ENCODE results near the gene HS1BP3. TPM values are rescaled to one million over a fixed set of nuclear protein-coding genes. Genes with fewer than 3 reads are reported as not detected.

The HS1BP3 gene
- total RNA-seq, 2 experiments from 2014 or later = 13.8 to 14.8 TPM

DNA sequence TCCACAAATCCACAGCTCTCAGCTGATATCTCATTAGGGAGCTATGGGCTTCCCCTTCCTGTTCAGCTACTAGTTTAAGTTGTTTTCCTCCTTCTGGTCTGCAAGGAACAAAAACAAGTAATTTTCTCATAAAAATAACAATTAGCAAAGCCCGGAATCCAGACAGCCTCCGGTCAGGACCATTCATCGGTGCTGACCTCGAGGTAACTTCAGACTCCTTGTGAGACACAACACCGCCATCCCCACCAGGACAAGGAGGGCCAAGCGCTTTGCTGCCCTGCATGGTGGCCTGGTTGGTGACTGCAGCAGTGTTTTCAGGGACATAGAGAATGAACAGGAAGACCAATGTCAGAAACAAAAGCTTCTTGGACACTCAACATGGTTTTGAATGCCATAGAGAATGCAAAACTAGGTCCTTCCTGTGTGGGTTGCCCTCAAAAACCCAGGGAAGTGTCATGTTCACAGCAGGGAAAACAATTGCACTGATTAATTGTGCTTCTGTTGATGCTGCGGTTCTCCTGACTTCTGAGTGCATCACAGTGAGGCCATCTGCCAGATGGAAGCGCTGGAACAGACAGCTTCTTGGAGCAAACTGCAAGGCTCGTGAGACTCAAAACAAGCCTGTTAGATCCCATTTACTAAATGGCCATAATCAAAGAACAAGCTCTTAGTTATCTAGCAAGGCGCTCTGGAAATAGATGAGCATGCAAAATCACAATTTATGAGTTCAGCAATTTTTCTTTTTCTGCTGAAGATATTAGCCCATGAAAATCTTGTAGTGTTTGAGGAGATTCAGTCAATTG is 77.1 kb downstream of the HS1BP3 start:
- no peaks in the 10 kb centered on the region for H3K27me3 Mint-ChIP-seq
- peaks cover 13% of the 10 kb centered on the region for H3K36me3 Mint-ChIP-seq
- no peak for DNase-seq
- peak overlapping the region; percentile 43 for H3K27ac Mint-ChIP-seq
- ATAC-seq (ENCODE audit: low read depth) = no peak
- H3K4me3 Mint-ChIP-seq = no peak overlapping the region
- H3K9me3 Mint-ChIP-seq = no peaks in the 10 kb centered on the region
- POLR2A ChIA-PET = no interaction called here
- peaks cover 23% of the 10 kb centered on the region for H3K4me1 Mint-ChIP-seq

DNA sequence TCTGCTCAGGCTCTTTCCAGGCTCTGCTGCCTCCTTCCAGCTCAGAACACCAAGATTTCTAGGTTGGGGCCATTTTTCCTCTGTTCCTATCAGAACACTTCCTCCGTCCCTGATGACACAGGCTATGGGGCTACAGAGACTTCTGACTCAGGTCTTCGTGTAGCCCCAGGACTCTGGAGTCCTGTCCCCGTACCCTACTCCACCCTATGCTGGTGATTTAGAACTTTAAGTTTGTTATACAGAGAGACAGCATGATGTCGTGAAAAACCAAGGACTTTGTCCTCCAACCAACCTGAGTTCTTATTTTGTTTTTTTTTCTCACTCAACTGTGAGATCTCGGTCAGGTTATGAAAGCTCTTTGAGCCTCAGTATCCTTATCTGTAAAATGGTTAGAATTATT is 78.7 kb downstream of the HS1BP3 start:
- DNase-seq (no peak), ATAC-seq (ENCODE audit: low read depth) (no peak)
- Mint-ChIP-seq H3K4me3 (no peak overlapping the region), H3K27ac (no peak overlapping the region), H3K27me3 (no peaks in the 10 kb centered on the region), H3K9me3 (no peaks in the 10 kb centered on the region), H3K36me3 (peaks cover 10% of the 10 kb centered on the region), H3K4me1 (peaks cover 19% of the 10 kb centered on the region)
- POLR2A ChIA-PET = no interaction called here

DNA sequence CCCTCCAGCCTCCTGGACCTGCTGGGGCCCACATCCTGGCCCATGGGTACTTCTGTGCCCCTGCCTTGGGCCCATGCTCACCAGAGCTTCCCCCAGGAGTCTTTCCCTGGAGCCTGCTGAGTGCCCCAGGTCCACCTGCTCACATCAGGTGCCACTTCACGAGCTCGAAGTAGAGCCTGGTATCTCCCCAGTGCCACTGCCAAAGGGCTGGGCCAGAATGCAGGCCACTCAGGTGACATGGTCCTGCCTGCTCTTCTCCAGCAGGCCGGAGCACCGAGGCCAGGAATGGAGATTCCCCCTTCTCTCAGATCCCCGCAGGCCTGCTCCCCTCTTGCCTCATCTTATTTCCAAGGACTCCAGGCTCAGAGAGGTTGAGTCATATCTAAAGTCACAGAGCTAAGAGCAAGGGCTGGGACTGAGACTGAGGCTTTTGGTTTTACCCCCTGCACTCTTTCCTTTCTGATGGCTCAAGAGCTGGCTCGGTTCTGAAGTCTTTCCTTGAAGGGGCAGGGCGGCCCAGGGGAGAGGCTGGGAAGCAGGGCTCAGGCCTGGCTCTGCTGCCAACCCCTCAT is 79.2 kb downstream of the HS1BP3 start:
- Mint-ChIP-seq H3K27me3 (peaks cover 2% of the 10 kb centered on the region), H3K9me3 (no peaks in the 10 kb centered on the region), H3K36me3 (peaks cover 7% of the 10 kb centered on the region), H3K4me1 (peaks cover 14% of the 10 kb centered on the region), H3K4me3 (no peak overlapping the region), H3K27ac (no peak overlapping the region)
- DNase-seq (no peak), ATAC-seq (ENCODE audit: low read depth) (no peak)
- POLR2A ChIA-PET = no interaction called here

DNA sequence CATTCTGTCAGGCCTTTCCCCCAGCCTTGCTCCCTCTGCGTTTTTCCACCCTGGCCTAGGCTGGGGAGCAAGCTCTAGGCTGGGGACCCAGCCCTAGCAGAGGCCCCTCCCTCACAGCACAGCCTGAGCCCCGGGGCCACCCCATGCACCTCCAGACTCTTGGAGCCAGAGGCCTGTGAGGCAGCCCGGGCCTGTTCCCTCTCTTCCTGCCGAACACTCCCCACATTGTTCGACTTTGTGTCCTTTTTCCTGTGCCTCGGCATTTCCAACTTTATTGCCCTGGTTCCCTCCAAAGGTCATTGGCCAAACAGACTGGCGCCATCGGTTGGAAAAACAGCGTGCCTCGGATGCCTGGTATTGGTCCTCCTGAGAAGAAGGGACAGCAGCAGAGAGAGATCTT is 79.7 kb downstream of the HS1BP3 start:
- H3K27ac Mint-ChIP-seq = no peak overlapping the region
- H3K27me3 Mint-ChIP-seq = peaks cover 2% of the 10 kb centered on the region
- peaks cover 9% of the 10 kb centered on the region for H3K4me1 Mint-ChIP-seq
- no peak for ATAC-seq (ENCODE audit: low read depth)
- no peak for DNase-seq
- no peak overlapping the region for H3K4me3 Mint-ChIP-seq
- POLR2A ChIA-PET = no interaction called here
- H3K9me3 Mint-ChIP-seq = no peaks in the 10 kb centered on the region
- peaks cover 3% of the 10 kb centered on the region for H3K36me3 Mint-ChIP-seq

DNA sequence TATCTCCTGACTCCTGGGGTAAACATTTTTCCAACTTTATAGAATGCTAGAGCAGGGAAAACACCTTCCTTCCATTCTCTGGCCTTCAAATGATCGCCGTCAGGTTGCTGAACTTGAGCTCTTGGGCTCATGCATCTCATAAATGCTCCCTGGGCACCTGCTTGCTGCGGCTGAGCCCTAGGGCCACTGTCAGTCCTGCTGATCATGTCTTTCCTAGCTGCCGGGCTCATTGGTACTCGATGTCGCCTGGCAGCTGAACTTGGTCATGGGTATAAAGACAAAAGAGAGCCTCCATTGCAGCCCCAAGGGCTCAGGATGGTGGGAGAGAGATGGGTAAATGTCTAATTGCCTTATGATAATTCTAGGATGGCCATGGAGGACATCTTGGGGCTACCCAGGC is 80.6 kb downstream of the HS1BP3 start:
- H3K36me3 Mint-ChIP-seq = no peaks in the 10 kb centered on the region
- H3K27me3 Mint-ChIP-seq = peaks cover 6% of the 10 kb centered on the region
- POLR2A ChIA-PET = no interaction called here
- H3K4me3 Mint-ChIP-seq = no peak overlapping the region
- peak overlapping the region; percentile 28 for H3K27ac Mint-ChIP-seq
- H3K4me1 Mint-ChIP-seq = peaks cover 4% of the 10 kb centered on the region
- DNase-seq (no peak), ATAC-seq (ENCODE audit: low read depth) (no peak)
- H3K9me3 Mint-ChIP-seq = no peaks in the 10 kb centered on the region

DNA sequence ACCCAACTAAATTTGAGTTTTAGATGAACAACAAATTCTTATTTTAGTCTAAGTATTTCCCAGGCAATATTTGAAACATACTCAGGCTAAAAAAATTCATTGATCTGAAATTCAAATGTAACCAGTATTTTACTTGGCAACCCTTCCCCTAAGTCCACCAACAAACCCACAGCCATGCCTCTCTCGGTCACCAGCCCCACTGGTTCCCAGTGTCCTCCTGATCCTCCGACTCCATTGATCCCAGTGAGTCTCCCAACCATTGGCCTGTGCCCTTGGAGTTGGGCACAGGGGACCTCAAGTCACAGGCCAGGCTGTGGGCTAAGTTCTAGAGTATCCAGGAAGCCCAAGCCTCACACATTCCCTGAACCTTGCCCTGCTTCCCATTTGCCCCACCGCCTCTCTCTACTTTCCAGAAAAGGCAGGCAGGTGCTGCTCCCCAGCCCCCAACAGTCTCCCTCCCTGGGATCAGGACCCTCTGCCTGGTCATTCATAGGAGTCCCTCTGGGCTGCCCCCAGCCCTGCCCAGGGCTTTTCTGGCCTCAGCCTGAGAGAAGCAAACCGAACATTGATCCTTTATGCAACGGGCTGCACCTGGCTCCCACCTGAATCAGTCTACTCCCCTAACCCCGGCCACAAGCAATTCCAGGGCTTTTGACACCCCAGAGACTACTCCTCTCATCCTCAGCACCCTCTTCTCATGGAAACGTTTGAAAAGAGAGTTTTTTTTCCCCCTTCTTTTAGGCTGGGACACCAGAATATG is 81.3 kb downstream of the HS1BP3 start:
- no peaks in the 10 kb centered on the region for H3K9me3 Mint-ChIP-seq
- H3K4me3 Mint-ChIP-seq = no peak overlapping the region
- H3K27me3 Mint-ChIP-seq = peaks cover 7% of the 10 kb centered on the region
- H3K36me3 Mint-ChIP-seq = no peaks in the 10 kb centered on the region
- H3K27ac Mint-ChIP-seq = no peak overlapping the region
- ATAC-seq (ENCODE audit: low read depth) (no peak), DNase-seq (no peak)
- POLR2A ChIA-PET = no interaction called here
- H3K4me1 Mint-ChIP-seq = peaks cover 4% of the 10 kb centered on the region

DNA sequence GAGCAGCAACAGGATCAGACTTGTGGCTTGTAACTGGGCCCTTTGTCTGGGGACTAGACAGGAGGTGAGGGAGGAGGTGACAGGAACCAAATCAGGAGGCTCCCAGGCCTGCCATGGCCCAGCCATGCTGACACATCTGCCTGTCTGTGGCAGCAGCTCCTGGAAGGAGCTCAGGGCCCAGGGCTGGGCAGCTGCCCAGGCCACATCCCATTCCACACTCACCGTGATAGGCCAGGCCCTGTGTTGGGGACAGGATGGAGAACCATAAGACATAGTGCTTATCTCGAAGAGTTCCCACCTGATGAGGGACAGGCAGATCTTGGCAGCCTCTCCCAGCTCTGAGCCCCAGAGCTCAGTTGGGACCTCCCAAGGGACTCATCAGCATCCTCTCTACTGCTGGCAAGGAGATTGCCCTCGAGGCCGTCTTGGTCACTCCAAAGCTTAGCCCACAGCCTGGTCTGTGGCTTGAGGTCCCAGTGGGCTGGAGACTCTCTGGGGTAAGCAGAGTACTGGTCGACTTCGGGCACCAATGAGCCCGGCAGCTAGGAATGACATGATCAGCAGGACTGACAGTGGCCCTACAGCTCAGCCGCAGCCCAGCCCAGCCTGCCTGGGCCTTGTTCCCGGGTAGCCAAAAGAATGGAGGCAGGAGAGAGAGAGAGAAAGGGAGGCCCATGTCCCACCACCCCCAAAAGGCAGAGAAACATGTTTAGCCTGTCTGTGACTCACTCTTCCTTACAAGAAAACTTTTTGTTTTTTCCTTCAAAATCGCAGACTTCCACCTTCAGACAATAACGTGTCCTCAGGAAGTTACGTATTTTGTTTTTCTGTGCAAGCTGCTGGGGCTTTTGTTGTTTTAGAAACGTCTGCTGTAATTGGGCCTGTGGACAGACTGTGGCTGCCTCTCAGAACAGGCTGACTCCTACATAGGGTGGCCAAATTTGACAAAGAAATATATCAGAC is 82.1 kb downstream of the HS1BP3 start:
- H3K27me3 Mint-ChIP-seq = peaks cover 7% of the 10 kb centered on the region
- H3K9me3 Mint-ChIP-seq = no peaks in the 10 kb centered on the region
- ATAC-seq (ENCODE audit: low read depth) = no peak
- DNase-seq = no peak
- H3K27ac Mint-ChIP-seq = no peak overlapping the region
- H3K36me3 Mint-ChIP-seq = no peaks in the 10 kb centered on the region
- no peak overlapping the region for H3K4me3 Mint-ChIP-seq
- POLR2A ChIA-PET = no interaction called here
- no peaks in the 10 kb centered on the region for H3K4me1 Mint-ChIP-seq

DNA sequence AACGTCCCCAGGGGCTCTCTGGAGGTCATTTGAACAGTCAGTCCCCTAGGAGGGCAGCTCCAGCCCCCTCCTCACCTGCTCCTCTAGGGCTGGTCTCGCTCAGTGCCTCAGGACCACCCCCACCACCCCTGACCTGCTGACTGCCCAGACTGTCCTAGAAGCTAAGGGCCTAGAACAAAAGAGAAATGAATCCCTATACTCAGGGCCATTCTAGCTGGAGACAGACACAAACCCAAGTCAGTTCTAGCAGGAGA is 83.0 kb downstream of the HS1BP3 start:
- no peak for ATAC-seq (ENCODE audit: low read depth)
- POLR2A ChIA-PET = no interaction called here
- no peak overlapping the region for H3K27ac Mint-ChIP-seq
- peaks cover 7% of the 10 kb centered on the region for H3K27me3 Mint-ChIP-seq
- no peaks in the 10 kb centered on the region for H3K9me3 Mint-ChIP-seq
- no peaks in the 10 kb centered on the region for H3K4me1 Mint-ChIP-seq
- DNase-seq = no peak
- no peak overlapping the region for H3K4me3 Mint-ChIP-seq
- H3K36me3 Mint-ChIP-seq = no peaks in the 10 kb centered on the region

Other genes with a start within 250 kb of the HS1BP3 start
- gene RHOB, start 204.0 kb downstream of the HS1BP3 start, total RNA-seq = 10 to 100 TPM; 12.1 to 12.7 TPM
- not detected for gene GDF7, start 16.0 kb upstream of the HS1BP3 start, total RNA-seq
- gene LDAH, start 172.0 kb upstream of the HS1BP3 start, total RNA-seq = 10 to 100 TPM; 19.1 to 21.8 TPM